ENCODE data around the gene KCNQ1OT1. TPM values are rescaled to one million over a fixed set of nuclear protein-coding genes. Genes with fewer than 3 reads are reported as not detected.

KCNQ1OT1 gene
- total RNA-seq, 2 donors from 2014 or later, result 2.3 to 3.3 TPM

- Histone ChIP-seq H3K27me3 (replicated peaks; ENCODE audit: insufficient read depth) (no peaks in the 10 kb centered on the region), H3K4me1 (ENCODE audit: control insufficient read depth in 1 of 2, low read depth in 2 of 2) (no peaks in the 10 kb centered on the region), H3K4me3 (no peak overlapping the region), H3K36me3 (no peaks in the 10 kb centered on the region), H3K27ac (no peak overlapping the region), H3K9me3 (peaks cover 55% of the 10 kb centered on the region)
- ATAC-seq (ENCODE audit: insufficient number of reproducible peaks, low FRiP score, low read depth) (no peak), DNase-seq (ENCODE audit: low spot score) (no peak)
- no peak for TF ChIP-seq CTCF (IDR thresholded peaks at IDR 0.05)
Observed at GRCh38 chr11:2650343-2650867, 49.4 kb downstream of the KCNQ1OT1 start.

DNA sequence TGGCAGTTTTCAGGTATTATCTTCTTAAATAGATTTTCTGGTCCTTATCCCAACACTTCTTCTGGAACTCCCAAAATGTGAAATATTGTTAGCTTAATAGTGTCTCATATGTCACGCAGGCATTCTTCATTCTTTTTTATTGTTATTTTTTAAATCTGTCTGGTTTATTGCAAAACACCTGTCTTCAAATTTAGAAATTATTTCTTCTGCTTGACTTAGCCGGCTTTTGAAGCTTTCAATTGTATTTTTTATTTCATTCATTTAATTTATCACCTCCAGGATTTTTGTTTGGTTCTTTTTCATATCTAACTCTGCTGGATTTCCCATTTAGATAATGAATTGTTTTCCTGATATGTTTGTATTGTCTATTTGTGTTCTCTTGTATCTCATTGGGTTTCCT lies 49.9 kb downstream of the KCNQ1OT1 start:
- DNase-seq (ENCODE audit: low spot score) (no peak), ATAC-seq (ENCODE audit: insufficient number of reproducible peaks, low FRiP score, low read depth) (no peak)
- H3K4me1 ChIP-seq (ENCODE audit: control insufficient read depth in 1 of 2, low read depth in 2 of 2), result no peaks in the 10 kb centered on the region
- H3K27me3 ChIP-seq (replicated peaks; ENCODE audit: insufficient read depth), result no peaks in the 10 kb centered on the region
- no peak for TF ChIP-seq CTCF (IDR thresholded peaks at IDR 0.05)
- no peak overlapping the region for H3K27ac ChIP-seq
- H3K9me3 ChIP-seq, result peaks cover 61% of the 10 kb centered on the region
- no peak overlapping the region for H3K4me3 ChIP-seq
- H3K36me3 ChIP-seq, result no peaks in the 10 kb centered on the region

GRCh38 chr11:2649400-2649799 lies 50.4 kb downstream of the KCNQ1OT1 start:
- DNase-seq (ENCODE audit: low spot score) (no peak), ATAC-seq (ENCODE audit: insufficient number of reproducible peaks, low FRiP score, low read depth) (no peak)
- Histone ChIP-seq H3K4me3 (no peak overlapping the region), H3K4me1 (ENCODE audit: control insufficient read depth in 1 of 2, low read depth in 2 of 2) (no peaks in the 10 kb centered on the region), H3K27me3 (replicated peaks; ENCODE audit: insufficient read depth) (no peaks in the 10 kb centered on the region), H3K27ac (no peak overlapping the region), H3K9me3 (peaks cover 65% of the 10 kb centered on the region), H3K36me3 (no peaks in the 10 kb centered on the region)
- no peak for TF ChIP-seq CTCF (IDR thresholded peaks at IDR 0.05)

GRCh38 chr11:2647953-2648352 lies 51.8 kb downstream of the KCNQ1OT1 start:
- no peak overlapping the region for H3K4me3 ChIP-seq
- ATAC-seq (ENCODE audit: insufficient number of reproducible peaks, low FRiP score, low read depth) (no peak), DNase-seq (ENCODE audit: low spot score) (no peak)
- H3K27ac ChIP-seq, result no peak overlapping the region
- H3K9me3 ChIP-seq, result peaks cover 78% of the 10 kb centered on the region
- no peaks in the 10 kb centered on the region for H3K27me3 ChIP-seq (replicated peaks; ENCODE audit: insufficient read depth)
- TF ChIP-seq CTCF (IDR thresholded peaks at IDR 0.05), result no peak
- no peaks in the 10 kb centered on the region for H3K4me1 ChIP-seq (ENCODE audit: control insufficient read depth in 1 of 2, low read depth in 2 of 2)
- no peaks in the 10 kb centered on the region for H3K36me3 ChIP-seq

GRCh38 chr11:2647167-2647566 lies 52.6 kb downstream of the KCNQ1OT1 start:
- ATAC-seq (ENCODE audit: insufficient number of reproducible peaks, low FRiP score, low read depth), result no peak
- peaks cover 82% of the 10 kb centered on the region for H3K9me3 ChIP-seq

More at GRCh38 chr11:2647167-2647566, 52.6 kb downstream of the KCNQ1OT1 start:
- no peak for TF ChIP-seq CTCF (IDR thresholded peaks at IDR 0.05)
- H3K36me3 ChIP-seq, result no peaks in the 10 kb centered on the region
- H3K4me1 ChIP-seq (ENCODE audit: control insufficient read depth in 1 of 2, low read depth in 2 of 2), result no peaks in the 10 kb centered on the region
- no peak for DNase-seq (ENCODE audit: low spot score)
- H3K27me3 ChIP-seq (replicated peaks; ENCODE audit: insufficient read depth), result no peaks in the 10 kb centered on the region
- no peak overlapping the region for H3K27ac ChIP-seq
- no peak overlapping the region for H3K4me3 ChIP-seq

Data from thoracic aorta (tissue), 2 donors.